ENCODE data around the gene FOXP2.

FOXP2 gene

GRCh38 chr7:114691605-114692004, 277.0 kb downstream of the FOXP2 start:
- TF ChIP-seq, protein P1, sequence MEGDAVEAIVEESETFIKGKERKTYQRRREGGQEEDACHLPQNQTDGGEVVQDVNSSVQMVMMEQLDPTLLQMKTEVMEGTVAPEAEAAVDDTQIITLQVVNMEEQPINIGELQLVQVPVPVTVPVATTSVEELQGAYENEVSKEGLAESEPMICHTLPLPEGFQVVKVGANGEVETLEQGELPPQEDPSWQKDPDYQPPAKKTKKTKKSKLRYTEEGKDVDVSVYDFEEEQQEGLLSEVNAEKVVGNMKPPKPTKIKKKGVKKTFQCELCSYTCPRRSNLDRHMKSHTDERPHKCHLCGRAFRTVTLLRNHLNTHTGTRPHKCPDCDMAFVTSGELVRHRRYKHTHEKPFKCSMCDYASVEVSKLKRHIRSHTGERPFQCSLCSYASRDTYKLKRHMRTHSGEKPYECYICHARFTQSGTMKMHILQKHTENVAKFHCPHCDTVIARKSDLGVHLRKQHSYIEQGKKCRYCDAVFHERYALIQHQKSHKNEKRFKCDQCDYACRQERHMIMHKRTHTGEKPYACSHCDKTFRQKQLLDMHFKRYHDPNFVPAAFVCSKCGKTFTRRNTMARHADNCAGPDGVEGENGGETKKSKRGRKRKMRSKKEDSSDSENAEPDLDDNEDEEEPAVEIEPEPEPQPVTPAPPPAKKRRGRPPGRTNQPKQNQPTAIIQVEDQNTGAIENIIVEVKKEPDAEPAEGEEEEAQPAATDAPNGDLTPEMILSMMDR (conservative IDR thresholded peaks at IDR 0.05; ENCODE audit: low read length) = no peak
- no peak for TF ChIP-seq EZH2phosphoT487 (IDR thresholded peaks at IDR 0.05; ENCODE audit: borderline replicate concordance)
- no peaks in the 10 kb centered on the region for H3K9me2 ChIP-seq (replicated peaks; ENCODE audit: low read depth, low read length)

GRCh38 chr7:114695182-114695581, 280.6 kb downstream of the FOXP2 start:
- no peaks in the 10 kb centered on the region for H3K9me2 ChIP-seq (replicated peaks; ENCODE audit: low read depth, low read length)
- TF ChIP-seq, protein P1 (conservative IDR thresholded peaks at IDR 0.05; ENCODE audit: low read length) = no peak
- no peak for TF ChIP-seq EZH2phosphoT487 (IDR thresholded peaks at IDR 0.05; ENCODE audit: borderline replicate concordance)

More at GRCh38 chr7:114691605-114692004, 277.0 kb downstream of the FOXP2 start:
- no peak overlapping the region for H3K9ac ChIP-seq (ENCODE audit: low read depth, low read length, poor library complexity, severe bottlenecking)
- no peak overlapping the region for H2AFZ ChIP-seq (ENCODE audit: low read length)
- no peaks in the 10 kb centered on the region for H4K20me1 ChIP-seq (ENCODE audit: insufficient read depth, low read length, poor library complexity, severe bottlenecking)
- no peaks in the 10 kb centered on the region for H3K27me3 ChIP-seq (ENCODE audit: insufficient read depth, low read length, poor library complexity, severe bottlenecking)
- H3K4me1 ChIP-seq (ENCODE audit: insufficient read depth, low read length, poor library complexity, severe bottlenecking) = no peaks in the 10 kb centered on the region
- no peaks in the 10 kb centered on the region for H3K9me3 ChIP-seq (ENCODE audit: insufficient read depth, low read depth, low read length)
- H3K36me3 ChIP-seq (ENCODE audit: insufficient read depth, low read length) = no peaks in the 10 kb centered on the region
- H3F3A ChIP-seq (ENCODE audit: low read depth) = no peaks in the 10 kb centered on the region
- no peaks in the 10 kb centered on the region for H3K79me2 ChIP-seq (ENCODE audit: insufficient read depth, low read length)
- no peak overlapping the region for H3K4me2 ChIP-seq (ENCODE audit: low read depth, low read length, poor library complexity, severe bottlenecking)
- no peak overlapping the region for H3K4me3 ChIP-seq (ENCODE audit: low read length, poor library complexity, severe bottlenecking)

GRCh38 chr7:114700247-114700928, 285.8 kb downstream of the FOXP2 start:
- no peaks in the 10 kb centered on the region for H3K9me3 ChIP-seq (ENCODE audit: insufficient read depth, low read depth, low read length)
- H3K4me3 ChIP-seq (ENCODE audit: low read length, poor library complexity, severe bottlenecking) = no peak overlapping the region
- no peak for TF ChIP-seq EZH2phosphoT487 (IDR thresholded peaks at IDR 0.05; ENCODE audit: borderline replicate concordance)
- TF ChIP-seq, protein P1 (conservative IDR thresholded peaks at IDR 0.05; ENCODE audit: low read length) = no peak
- H3F3A ChIP-seq (ENCODE audit: low read depth) = no peaks in the 10 kb centered on the region
- no peaks in the 10 kb centered on the region for H3K27me3 ChIP-seq (ENCODE audit: insufficient read depth, low read length, poor library complexity, severe bottlenecking)
- no peak overlapping the region for H2AFZ ChIP-seq (ENCODE audit: low read length)
- H3K79me2 ChIP-seq (ENCODE audit: insufficient read depth, low read length) = no peaks in the 10 kb centered on the region
- no peak overlapping the region for H3K4me2 ChIP-seq (ENCODE audit: low read depth, low read length, poor library complexity, severe bottlenecking)
- no peaks in the 10 kb centered on the region for H3K36me3 ChIP-seq (ENCODE audit: insufficient read depth, low read length)
- H4K20me1 ChIP-seq (ENCODE audit: insufficient read depth, low read length, poor library complexity, severe bottlenecking) = no peaks in the 10 kb centered on the region
- no peak overlapping the region for H3K9ac ChIP-seq (ENCODE audit: low read depth, low read length, poor library complexity, severe bottlenecking)
- no peaks in the 10 kb centered on the region for H3K9me2 ChIP-seq (replicated peaks; ENCODE audit: low read depth, low read length)
- H3K4me1 ChIP-seq (ENCODE audit: insufficient read depth, low read length, poor library complexity, severe bottlenecking) = no peaks in the 10 kb centered on the region

More at GRCh38 chr7:114695182-114695581, 280.6 kb downstream of the FOXP2 start:
- H3K36me3 ChIP-seq (ENCODE audit: insufficient read depth, low read length) = no peaks in the 10 kb centered on the region
- H3K4me3 ChIP-seq (ENCODE audit: low read length, poor library complexity, severe bottlenecking) = no peak overlapping the region
- H3K4me2 ChIP-seq (ENCODE audit: low read depth, low read length, poor library complexity, severe bottlenecking) = no peak overlapping the region
- no peaks in the 10 kb centered on the region for H3K9me3 ChIP-seq (ENCODE audit: insufficient read depth, low read depth, low read length)
- H3K79me2 ChIP-seq (ENCODE audit: insufficient read depth, low read length) = no peaks in the 10 kb centered on the region
- no peaks in the 10 kb centered on the region for H3K27me3 ChIP-seq (ENCODE audit: insufficient read depth, low read length, poor library complexity, severe bottlenecking)
- H3K4me1 ChIP-seq (ENCODE audit: insufficient read depth, low read length, poor library complexity, severe bottlenecking) = no peaks in the 10 kb centered on the region
- no peaks in the 10 kb centered on the region for H4K20me1 ChIP-seq (ENCODE audit: insufficient read depth, low read length, poor library complexity, severe bottlenecking)
- H3F3A ChIP-seq (ENCODE audit: low read depth) = no peaks in the 10 kb centered on the region
- H2AFZ ChIP-seq (ENCODE audit: low read length) = no peak overlapping the region
- no peak overlapping the region for H3K9ac ChIP-seq (ENCODE audit: low read depth, low read length, poor library complexity, severe bottlenecking)

Measured in Loucy (cell line).